ENCODE results near the gene PTPRN2. TPM values are rescaled to one million over a fixed set of nuclear protein-coding genes. Genes with fewer than 3 reads are reported as not detected.

Gene PTPRN2
- polyA plus RNA-seq, 4 donors: 1.6 to 11.7 (median 4.0) TPM

DNA sequence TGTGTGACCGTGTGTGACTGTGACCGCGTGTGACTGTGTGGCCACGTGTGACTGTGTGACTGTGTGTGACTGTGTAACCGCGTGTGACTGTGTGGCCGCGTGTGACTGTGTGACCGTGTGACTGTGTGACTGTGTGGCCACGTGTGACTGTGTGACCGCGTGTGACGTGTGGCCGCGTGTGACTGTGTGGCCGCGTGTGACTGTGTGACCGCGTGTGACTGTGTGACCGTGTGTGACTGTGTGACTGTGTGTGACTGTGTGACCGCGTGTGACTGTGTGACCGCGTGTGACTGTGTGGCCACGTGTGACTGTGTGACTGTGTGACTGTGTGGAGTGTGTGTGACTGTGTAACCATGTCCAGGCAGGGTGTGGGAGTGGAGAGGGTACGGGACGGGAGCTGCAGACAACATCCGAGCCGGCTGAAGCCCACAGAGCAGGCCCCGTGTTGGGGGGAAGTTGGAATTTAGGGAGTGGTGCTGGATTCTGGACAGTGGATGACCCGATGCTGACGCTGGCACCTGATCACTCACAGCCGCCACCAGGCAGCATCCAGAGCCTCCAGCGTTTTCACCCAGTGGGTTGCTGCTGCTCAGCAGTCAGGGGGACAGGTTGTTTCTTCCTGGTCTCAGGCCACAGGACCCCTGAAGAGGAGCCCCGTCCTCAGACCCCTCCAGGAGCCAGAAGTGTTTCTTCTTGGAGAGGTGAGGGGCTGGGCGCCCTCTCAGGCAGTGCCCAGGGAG, 747.3 kb downstream of the PTPRN2 start:
- Histone ChIP-seq H3K27ac (ENCODE audit: low read depth in 1 of 3, low read length in 2 of 3) (no peak overlapping the region), H3K4me1 (ENCODE audit: control insufficient read depth in 3 of 3, insufficient read depth in 2 of 3, low read depth in 1 of 3, low read length in 2 of 3) (no peaks in the 10 kb centered on the region), H3K27me3 (ENCODE audit: control insufficient read depth in 3 of 3, insufficient read depth in 3 of 3, low read length in 3 of 3) (no peaks in the 10 kb centered on the region), H3K9me3 (ENCODE audit: control insufficient read depth in 2 of 2, insufficient read depth in 1 of 2, low read depth in 1 of 2, low read length in 1 of 2) (peaks cover 0 to 24% of the 10 kb centered on the region in 2 donors), H3K4me3 (ENCODE audit: low read depth in 1 of 3, low read length in 3 of 3) (no peak overlapping the region), H3K36me3 (ENCODE audit: control insufficient read depth in 3 of 3, insufficient read depth in 2 of 3, low read depth in 1 of 3, low read length in 3 of 3) (no peaks in the 10 kb centered on the region)
- WGBS, 3 donors: 94 to 95% (median 95%) methylated on average over 36 of the region's 36 CpGs
- no peak for FAIRE-seq
- DNase-seq: no peak

DNA sequence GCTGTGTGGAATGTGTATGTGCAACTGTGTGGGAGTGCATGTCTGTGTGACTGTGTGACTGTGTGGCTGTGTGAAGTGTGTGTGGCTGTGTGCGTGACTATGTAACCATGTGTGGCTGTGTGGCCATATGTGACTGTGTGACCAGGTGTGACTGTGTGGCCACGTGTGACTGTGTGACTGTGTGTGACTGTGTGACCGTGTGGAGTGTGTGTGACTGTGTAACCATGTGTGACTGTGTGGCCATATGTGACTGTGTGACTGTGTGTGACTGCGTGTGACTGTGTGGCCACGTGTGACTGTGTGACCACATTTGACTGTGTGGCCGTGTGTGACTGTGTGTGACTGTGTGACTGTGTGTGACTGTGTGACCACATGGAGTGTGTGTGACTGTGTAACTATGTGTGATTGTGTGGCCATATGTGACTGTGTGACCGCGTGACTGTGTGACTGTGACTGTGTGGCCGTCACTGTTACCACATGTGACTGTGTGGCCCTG, 747.9 kb downstream of the PTPRN2 start:
- peaks cover 0 to 22% of the 10 kb centered on the region in 2 donors for H3K9me3 ChIP-seq (ENCODE audit: control insufficient read depth in 2 of 2, insufficient read depth in 1 of 2, low read depth in 1 of 2, low read length in 1 of 2)
- no peaks in the 10 kb centered on the region for H3K36me3 ChIP-seq (ENCODE audit: control insufficient read depth in 3 of 3, insufficient read depth in 2 of 3, low read depth in 1 of 3, low read length in 3 of 3)
- no peak overlapping the region for H3K4me3 ChIP-seq (ENCODE audit: low read depth in 1 of 3, low read length in 3 of 3)
- DNase-seq (no peak), FAIRE-seq (no peak)
- H3K27me3 ChIP-seq (ENCODE audit: control insufficient read depth in 3 of 3, insufficient read depth in 3 of 3, low read length in 3 of 3): no peaks in the 10 kb centered on the region
- H3K27ac ChIP-seq (ENCODE audit: low read depth in 1 of 3, low read length in 2 of 3): no peak overlapping the region
- H3K4me1 ChIP-seq (ENCODE audit: control insufficient read depth in 3 of 3, insufficient read depth in 2 of 3, low read depth in 1 of 3, low read length in 2 of 3): no peaks in the 10 kb centered on the region
- WGBS, 3 donors: 94 to 96% (median 94%) methylated on average over 9 of the region's 9 CpGs

DNA sequence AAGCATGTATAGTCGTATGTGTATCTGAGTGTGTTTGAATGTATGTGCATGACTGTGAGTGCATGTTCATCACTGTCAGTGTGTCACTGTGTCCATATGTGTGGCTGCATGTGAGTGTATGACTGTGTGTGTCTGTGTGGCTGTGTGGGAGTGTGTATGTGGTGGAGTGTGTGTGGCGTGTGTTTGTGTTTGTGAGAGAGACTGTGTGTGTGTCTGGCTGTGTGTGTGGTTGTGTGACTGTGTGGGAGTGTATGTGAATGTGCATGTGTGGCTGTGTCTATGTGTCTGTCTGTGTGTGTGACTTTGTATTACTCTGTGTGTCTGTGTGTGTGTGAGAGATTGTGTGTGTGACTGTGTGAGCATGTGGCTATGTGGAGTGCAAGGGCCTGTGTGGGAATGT, 748.4 kb downstream of the PTPRN2 start:
- Histone ChIP-seq H3K27me3 (ENCODE audit: control insufficient read depth in 3 of 3, insufficient read depth in 3 of 3, low read length in 3 of 3) (no peaks in the 10 kb centered on the region), H3K4me3 (ENCODE audit: low read depth in 1 of 3, low read length in 3 of 3) (no peak overlapping the region), H3K27ac (ENCODE audit: low read depth in 1 of 3, low read length in 2 of 3) (no peak overlapping the region), H3K36me3 (ENCODE audit: control insufficient read depth in 3 of 3, insufficient read depth in 2 of 3, low read depth in 1 of 3, low read length in 3 of 3) (no peaks in the 10 kb centered on the region), H3K4me1 (ENCODE audit: control insufficient read depth in 3 of 3, insufficient read depth in 2 of 3, low read depth in 1 of 3, low read length in 2 of 3) (no peaks in the 10 kb centered on the region), H3K9me3 (ENCODE audit: control insufficient read depth in 2 of 2, insufficient read depth in 1 of 2, low read depth in 1 of 2, low read length in 1 of 2) (peaks cover 0 to 19% of the 10 kb centered on the region in 2 donors)
- FAIRE-seq (no peak), DNase-seq (no peak)
- WGBS, 3 donors: 76 to 84% (median 80%) methylated on average over 2 of the region's 2 CpGs

DNA sequence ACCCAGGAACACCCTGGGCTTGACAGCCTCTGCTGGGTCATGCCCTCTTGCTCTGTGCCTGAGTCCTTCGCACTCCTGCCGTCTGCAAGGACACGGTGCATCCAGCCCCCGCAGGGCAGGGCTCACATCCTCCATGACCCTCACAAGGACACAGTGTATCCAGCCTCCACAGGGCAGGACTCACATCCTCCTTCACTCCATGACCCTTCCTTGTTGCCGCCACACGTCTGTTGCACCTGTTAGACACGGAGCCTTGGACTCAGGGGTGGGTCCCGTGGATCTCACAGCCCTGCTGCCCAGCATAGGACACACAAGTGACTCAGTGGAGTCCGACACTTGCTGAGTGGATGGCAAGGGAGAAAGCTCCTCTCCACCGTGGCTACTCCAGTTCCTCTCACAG, 750.1 kb downstream of the PTPRN2 start:
- no peak for DNase-seq
- no peaks in the 10 kb centered on the region for H3K27me3 ChIP-seq (ENCODE audit: control insufficient read depth in 3 of 3, insufficient read depth in 3 of 3, low read length in 3 of 3)
- no peaks in the 10 kb centered on the region for H3K36me3 ChIP-seq (ENCODE audit: control insufficient read depth in 3 of 3, insufficient read depth in 2 of 3, low read depth in 1 of 3, low read length in 3 of 3)
- 84 to 89% (median 88%) methylated on average over 8 to 10 of the region's 10 CpGs for WGBS, 3 donors
- H3K4me1 ChIP-seq (ENCODE audit: control insufficient read depth in 3 of 3, insufficient read depth in 2 of 3, low read depth in 1 of 3, low read length in 2 of 3): no peaks in the 10 kb centered on the region
- H3K4me3 ChIP-seq (ENCODE audit: low read depth in 1 of 3, low read length in 3 of 3): no peak overlapping the region
- H3K27ac ChIP-seq (ENCODE audit: low read depth in 1 of 3, low read length in 2 of 3): no peak overlapping the region
- FAIRE-seq: no peak
- H3K9me3 ChIP-seq (ENCODE audit: control insufficient read depth in 2 of 2, insufficient read depth in 1 of 2, low read depth in 1 of 2, low read length in 1 of 2): peaks cover 0 to 19% of the 10 kb centered on the region in 2 donors

DNA sequence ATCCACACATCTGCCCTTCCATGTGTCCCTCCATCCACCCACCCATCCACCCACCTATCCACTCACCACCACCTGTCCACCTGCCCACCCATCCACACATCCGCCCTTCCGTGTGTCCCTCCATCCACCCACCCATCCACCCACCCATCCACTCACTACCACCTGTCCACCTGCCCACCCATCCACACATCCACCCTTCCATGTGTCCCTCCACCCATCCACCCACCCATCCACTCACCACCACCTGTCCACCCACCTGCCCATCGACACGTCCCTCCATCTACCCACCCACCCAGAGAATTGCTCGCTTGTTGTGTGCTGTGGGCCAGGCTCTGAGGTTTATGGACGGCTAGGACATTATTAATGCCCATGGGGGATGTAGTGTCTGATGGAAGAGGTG, 750.6 kb downstream of the PTPRN2 start:
- H3K4me3 ChIP-seq (ENCODE audit: low read depth in 1 of 3, low read length in 3 of 3): no peak overlapping the region
- 82 to 86% (median 82%) methylated on average over 6 of the region's 6 CpGs for WGBS, 3 donors
- H3K27me3 ChIP-seq (ENCODE audit: control insufficient read depth in 3 of 3, insufficient read depth in 3 of 3, low read length in 3 of 3): no peaks in the 10 kb centered on the region
- no peaks in the 10 kb centered on the region for H3K4me1 ChIP-seq (ENCODE audit: control insufficient read depth in 3 of 3, insufficient read depth in 2 of 3, low read depth in 1 of 3, low read length in 2 of 3)
- no peak overlapping the region for H3K27ac ChIP-seq (ENCODE audit: low read depth in 1 of 3, low read length in 2 of 3)
- DNase-seq (no peak), FAIRE-seq (no peak)
- H3K9me3 ChIP-seq (ENCODE audit: control insufficient read depth in 2 of 2, insufficient read depth in 1 of 2, low read depth in 1 of 2, low read length in 1 of 2): peaks cover 0 to 19% of the 10 kb centered on the region in 2 donors
- no peaks in the 10 kb centered on the region for H3K36me3 ChIP-seq (ENCODE audit: control insufficient read depth in 3 of 3, insufficient read depth in 2 of 3, low read depth in 1 of 3, low read length in 3 of 3)

DNA sequence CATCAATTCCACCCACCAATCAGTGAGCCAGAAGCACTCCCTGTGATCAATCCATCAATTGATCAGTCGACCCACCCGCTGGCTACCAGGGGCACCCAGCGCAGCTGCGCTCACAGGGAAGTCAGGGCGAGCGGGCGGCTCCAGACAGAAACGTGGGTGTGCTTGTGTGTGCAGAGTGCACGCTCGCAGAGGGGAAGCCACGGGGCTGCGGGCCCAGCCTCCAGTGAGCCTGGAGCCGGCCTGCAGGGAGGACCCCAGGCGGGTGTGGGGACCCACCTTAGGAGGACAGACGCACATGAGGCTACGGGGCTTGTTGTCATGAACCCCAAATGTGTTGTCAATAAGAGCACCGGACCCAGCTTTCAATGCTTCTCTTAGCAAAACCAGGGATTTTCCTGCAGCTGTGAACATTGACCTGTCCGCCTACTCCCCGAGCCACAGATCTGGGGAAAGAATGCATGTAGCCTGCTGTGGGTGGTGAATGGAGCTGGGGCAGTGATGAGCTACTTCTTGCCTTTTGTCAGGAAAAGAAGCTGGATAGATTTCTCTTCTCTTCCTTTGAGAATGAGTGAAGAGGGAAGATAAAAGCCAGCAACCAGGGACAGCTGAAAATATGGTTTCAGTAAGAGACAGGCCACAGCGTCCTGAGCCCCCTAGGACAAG, 753.0 kb downstream of the PTPRN2 start:
- no peaks in the 10 kb centered on the region for H3K36me3 ChIP-seq (ENCODE audit: control insufficient read depth in 3 of 3, insufficient read depth in 2 of 3, low read depth in 1 of 3, low read length in 3 of 3)
- H3K9me3 ChIP-seq (ENCODE audit: control insufficient read depth in 2 of 2, insufficient read depth in 1 of 2, low read depth in 1 of 2, low read length in 1 of 2): peaks cover 0 to 2% of the 10 kb centered on the region in 2 donors
- no peaks in the 10 kb centered on the region for H3K4me1 ChIP-seq (ENCODE audit: control insufficient read depth in 3 of 3, insufficient read depth in 2 of 3, low read depth in 1 of 3, low read length in 2 of 3)
- no peaks in the 10 kb centered on the region for H3K27me3 ChIP-seq (ENCODE audit: control insufficient read depth in 3 of 3, insufficient read depth in 3 of 3, low read length in 3 of 3)
- H3K27ac ChIP-seq (ENCODE audit: low read depth in 1 of 3, low read length in 2 of 3): no peak overlapping the region
- FAIRE-seq: no peak
- WGBS, 3 donors: 84 to 87% (median 87%) methylated on average over 20 of the region's 20 CpGs
- no peak overlapping the region for H3K4me3 ChIP-seq (ENCODE audit: low read depth in 1 of 3, low read length in 3 of 3)
- no peak for DNase-seq

DNA sequence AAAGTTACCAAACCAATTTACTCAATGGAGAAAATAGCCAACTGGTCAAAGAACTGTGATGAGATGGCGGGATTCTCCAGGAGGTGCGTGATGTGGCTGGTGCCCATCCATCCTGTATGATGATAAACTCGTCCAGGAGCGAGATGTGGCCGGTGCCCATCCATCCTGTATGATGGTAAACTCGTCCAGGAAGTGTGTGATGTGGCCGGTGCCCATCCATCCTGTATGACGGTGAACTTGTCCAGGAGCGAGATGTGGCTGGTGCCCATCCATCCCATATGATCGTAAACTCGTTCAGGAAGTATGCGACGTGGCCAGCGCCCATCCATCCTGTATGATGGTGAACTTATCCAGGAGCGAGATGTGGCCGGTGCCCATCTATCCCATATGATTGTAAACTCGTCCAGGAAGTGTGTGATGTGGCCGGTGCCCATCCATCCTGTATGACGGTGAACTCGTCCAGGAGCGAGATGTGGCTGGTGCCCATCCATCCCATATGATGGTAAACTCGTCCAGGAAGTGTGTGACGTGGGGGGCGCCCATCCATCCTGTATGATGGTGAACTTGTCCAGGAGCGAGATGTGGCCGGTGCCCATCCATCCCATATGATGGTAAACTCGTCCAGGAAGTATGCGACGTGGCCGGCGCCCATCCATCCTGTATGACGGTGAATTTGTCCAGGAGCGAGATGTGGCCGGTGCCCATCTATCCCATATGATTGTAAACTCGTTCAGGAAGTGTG, 754.6 kb downstream of the PTPRN2 start:
- no peaks in the 10 kb centered on the region for H3K4me1 ChIP-seq (ENCODE audit: control insufficient read depth in 3 of 3, insufficient read depth in 2 of 3, low read depth in 1 of 3, low read length in 2 of 3)
- no peaks in the 10 kb centered on the region for H3K36me3 ChIP-seq (ENCODE audit: control insufficient read depth in 3 of 3, insufficient read depth in 2 of 3, low read depth in 1 of 3, low read length in 3 of 3)
- H3K27me3 ChIP-seq (ENCODE audit: control insufficient read depth in 3 of 3, insufficient read depth in 3 of 3, low read length in 3 of 3): no peaks in the 10 kb centered on the region
- FAIRE-seq (no peak), DNase-seq (no peak)
- H3K4me3 ChIP-seq (ENCODE audit: low read depth in 1 of 3, low read length in 3 of 3): no peak overlapping the region
- H3K27ac ChIP-seq (ENCODE audit: low read depth in 1 of 3, low read length in 2 of 3): no peak overlapping the region
- no peaks in the 10 kb centered on the region for H3K9me3 ChIP-seq (ENCODE audit: control insufficient read depth in 2 of 2, insufficient read depth in 1 of 2, low read depth in 1 of 2, low read length in 1 of 2)
- WGBS, 3 donors: 89 to 91% (median 91%) methylated on average over 35 of the region's 35 CpGs

DNA sequence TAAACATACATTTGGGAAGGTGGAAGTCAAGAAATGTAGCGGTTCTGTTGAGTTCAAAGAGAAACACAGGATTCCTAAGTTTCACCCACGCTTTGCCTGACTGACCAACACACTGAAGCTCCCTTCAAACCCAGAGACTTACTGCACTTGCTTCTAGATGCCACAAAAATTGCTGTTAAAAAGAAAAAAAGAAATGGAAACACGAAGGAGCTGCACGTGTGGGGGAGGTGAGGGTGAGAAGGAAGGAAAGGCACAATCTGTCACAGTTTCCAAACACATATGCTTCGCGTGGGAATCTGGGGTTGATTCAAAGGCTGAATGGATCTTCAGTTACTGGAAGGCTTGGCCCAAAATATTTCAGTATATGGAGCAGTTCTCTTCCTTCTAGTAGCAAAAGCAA, 755.2 kb downstream of the PTPRN2 start:
- DNase-seq (no peak), FAIRE-seq (no peak)
- Histone ChIP-seq H3K9me3 (ENCODE audit: control insufficient read depth in 2 of 2, insufficient read depth in 1 of 2, low read depth in 1 of 2, low read length in 1 of 2) (no peaks in the 10 kb centered on the region), H3K36me3 (ENCODE audit: control insufficient read depth in 3 of 3, insufficient read depth in 2 of 3, low read depth in 1 of 3, low read length in 3 of 3) (no peaks in the 10 kb centered on the region), H3K27me3 (ENCODE audit: control insufficient read depth in 3 of 3, insufficient read depth in 3 of 3, low read length in 3 of 3) (no peaks in the 10 kb centered on the region), H3K4me3 (ENCODE audit: low read depth in 1 of 3, low read length in 3 of 3) (no peak overlapping the region), H3K4me1 (ENCODE audit: control insufficient read depth in 3 of 3, insufficient read depth in 2 of 3, low read depth in 1 of 3, low read length in 2 of 3) (no peaks in the 10 kb centered on the region), H3K27ac (ENCODE audit: low read depth in 1 of 3, low read length in 2 of 3) (no peak overlapping the region)
- WGBS, 3 donors: 64 to 81% (median 68%) methylated on average over 6 of the region's 6 CpGs
